Bronchial epithelial cell (primary cell): ENCODE measurements around the gene NDFIP2. TPM values are rescaled to one million over a fixed set of nuclear protein-coding genes. Genes with fewer than 3 reads are reported as not detected.

Experiments
- DNase-seq: peaks from one replicate; pipeline ENCODE4 v3.0.0-alpha.2; 2010; ENCODE audit warnings: low read depth
- FAIRE-seq: peaks from 2 replicates; lab custom pipeline; 2011; peaks lifted over from hg19 to GRCh38; lab: Jason Lieb, UNC
- H3K27me3 ChIP-seq: 2 replicates; pipeline ENCODE4 v1.5.1; 2011; ENCODE audit warnings: low read length; ENCODE audit not compliant: control insufficient read depth, insufficient read depth
- H3K36me3 ChIP-seq: 2 replicates; pipeline ENCODE4 v1.5.1; 2011; ENCODE audit warnings: low read length; ENCODE audit not compliant: control insufficient read depth, insufficient read depth
- H3K4me3 ChIP-seq: 2 replicates; pipeline ENCODE4 v1.5.1; 2011; ENCODE audit warnings: mild to moderate bottlenecking, low read depth, low read length, control low read depth
- CTCF ChIP-seq: IDR thresholded peaks from 2 replicates; pipeline ENCODE4 v1.5.1; 2011; ENCODE audit warnings: mild to moderate bottlenecking, moderate library complexity, low read length, control low read depth, inconsistent platforms; ENCODE audit not compliant: insufficient read depth, severe bottlenecking
- total RNA-seq: library from RNA; depleted of rRNA; stranded (reverse); fragments of >200 nt; gene quantifications from 2 replicates; pipeline ENCODE4 v1.2.1, GENCODE V29; 2014

NDFIP2 gene
- total RNA-seq, 1 donor from 2014 or later: 80.0 TPM

- FAIRE-seq (no peak), DNase-seq (no peak)
- H3K4me3 ChIP-seq: no peak overlapping the region
- TF ChIP-seq CTCF: no peak
- no peaks in the 10 kb centered on the region for H3K36me3 ChIP-seq
- no peaks in the 10 kb centered on the region for H3K27me3 ChIP-seq
Measured at GRCh38 chr13:79469608-79470007, 11.3 kb upstream of the NDFIP2 start.

- Histone ChIP-seq H3K4me3 (no peak overlapping the region), H3K27me3 (no peaks in the 10 kb centered on the region), H3K36me3 (no peaks in the 10 kb centered on the region)
- FAIRE-seq (no peak), DNase-seq (no peak)
- no peak for TF ChIP-seq CTCF
Measured at GRCh38 chr13:79470666-79471065, 10.3 kb upstream of the NDFIP2 start.

- Histone ChIP-seq H3K36me3 (no peaks in the 10 kb centered on the region), H3K27me3 (no peaks in the 10 kb centered on the region), H3K4me3 (no peak overlapping the region)
- no peak for TF ChIP-seq CTCF
- DNase-seq (no peak), FAIRE-seq (no peak)
Measured at GRCh38 chr13:79475569-79475968, 5.4 kb upstream of the NDFIP2 start.

- TF ChIP-seq CTCF: no peak
- H3K36me3 ChIP-seq: no peaks in the 10 kb centered on the region
- no peaks in the 10 kb centered on the region for H3K27me3 ChIP-seq
- H3K4me3 ChIP-seq: no peak overlapping the region
- DNase-seq: no peak
- FAIRE-seq: no peak
Measured at GRCh38 chr13:79477968-79478367, 3.0 kb upstream of the NDFIP2 start.

- Histone ChIP-seq H3K4me3 (no peak overlapping the region), H3K36me3 (no peaks in the 10 kb centered on the region), H3K27me3 (no peaks in the 10 kb centered on the region)
- no peak for FAIRE-seq
- no peak for DNase-seq
- no peak for TF ChIP-seq CTCF
Measured at GRCh38 chr13:79479882-79480281, 1.1 kb upstream of the NDFIP2 start.

GRCh38 chr13:79481685-79482052 lies 714 bp downstream of the NDFIP2 start:
- H3K4me3 ChIP-seq: peak overlapping the region; percentile 87
- H3K27me3 ChIP-seq: no peaks in the 10 kb centered on the region
- DNase-seq (peak; percentile 77), FAIRE-seq (no peak)
- H3K36me3 ChIP-seq: no peaks in the 10 kb centered on the region
- no peak for TF ChIP-seq CTCF
